Measurements from ENCODE around the gene TPT1.

Gene TPT1

DNA sequence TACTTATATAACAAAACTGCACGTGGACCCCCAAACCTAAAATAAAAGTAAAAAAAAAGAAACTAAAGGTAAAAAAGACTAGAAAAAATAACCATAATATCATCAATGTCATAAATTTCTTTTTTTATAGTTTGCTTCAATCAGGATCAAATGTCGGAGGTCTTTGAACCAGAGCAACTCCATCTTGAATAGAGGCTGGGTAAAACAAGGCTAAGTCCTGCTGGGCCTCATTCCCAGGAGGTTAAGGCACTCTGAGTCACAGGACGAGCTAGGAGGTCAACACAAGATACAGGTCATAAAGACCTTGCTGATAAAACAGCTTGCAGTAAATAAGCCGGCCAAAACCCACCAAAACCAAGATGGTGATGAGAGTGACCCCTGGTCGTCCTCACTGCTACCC is 24.0 kb downstream of the TPT1 start:
- no peak for TF ChIP-seq ZNF335 (tag by site-specific recombination; conservative IDR thresholded peaks at IDR 0.05)
- no peak for TF ChIP-seq ZNF792 (tag by site-specific recombination; IDR thresholded peaks at IDR 0.05)
- TF ChIP-seq ZNF248 (tag by site-specific recombination; IDR thresholded peaks at IDR 0.05), result no peak
- no peak for TF ChIP-seq ZBTB20 (tag by site-specific recombination; IDR thresholded peaks at IDR 0.05)
- no peak for TF ChIP-seq ZNF416 (tag by site-specific recombination; IDR thresholded peaks at IDR 0.05)
- no peak for TF ChIP-seq ZBTB21 (tag by site-specific recombination; IDR thresholded peaks at IDR 0.05)
- no peak for TF ChIP-seq ZNF529 (tag by site-specific recombination; IDR thresholded peaks at IDR 0.05; ENCODE audit: insufficient replicate concordance)
- TF ChIP-seq ZNF132 (tag by site-specific recombination; IDR thresholded peaks at IDR 0.05; ENCODE audit: borderline replicate concordance), result no peak
- TF ChIP-seq, protein P1, sequence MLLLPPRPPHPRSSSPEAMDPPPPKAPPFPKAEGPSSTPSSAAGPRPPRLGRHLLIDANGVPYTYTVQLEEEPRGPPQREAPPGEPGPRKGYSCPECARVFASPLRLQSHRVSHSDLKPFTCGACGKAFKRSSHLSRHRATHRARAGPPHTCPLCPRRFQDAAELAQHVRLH (tag by site-specific recombination; IDR thresholded peaks at IDR 0.05), result no peak
- TF ChIP-seq ZNF473 (tag by site-specific recombination; IDR thresholded peaks at IDR 0.05), result no peak
- no peak for TF ChIP-seq ZNF19 (tag by site-specific recombination; IDR thresholded peaks at IDR 0.05; ENCODE audit: low read depth)
- TF ChIP-seq ZEB2 (tag by site-specific recombination; IDR thresholded peaks at IDR 0.05), result no peak
- TF ChIP-seq ZNF114 (tag by site-specific recombination; IDR thresholded peaks at IDR 0.05), result no peak
- no peak for TF ChIP-seq ZNF433 (tag by site-specific recombination; IDR thresholded peaks at IDR 0.05; ENCODE audit: low read depth)
- no peak for TF ChIP-seq ZNF629 (tag by site-specific recombination; IDR thresholded peaks at IDR 0.05)
- TF ChIP-seq, protein P2, sequence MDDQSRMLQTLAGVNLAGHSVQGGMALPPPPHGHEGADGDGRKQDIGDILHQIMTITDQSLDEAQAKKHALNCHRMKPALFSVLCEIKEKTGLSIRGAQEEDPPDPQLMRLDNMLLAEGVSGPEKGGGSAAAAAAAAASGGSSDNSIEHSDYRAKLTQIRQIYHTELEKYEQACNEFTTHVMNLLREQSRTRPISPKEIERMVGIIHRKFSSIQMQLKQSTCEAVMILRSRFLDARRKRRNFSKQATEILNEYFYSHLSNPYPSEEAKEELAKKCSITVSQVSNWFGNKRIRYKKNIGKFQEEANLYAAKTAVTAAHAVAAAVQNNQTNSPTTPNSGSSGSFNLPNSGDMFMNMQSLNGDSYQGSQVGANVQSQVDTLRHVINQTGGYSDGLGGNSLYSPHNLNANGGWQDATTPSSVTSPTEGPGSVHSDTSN (CRISPR knock-in tag; IDR thresholded peaks at IDR 0.05), result no peak
- no peak for TF ChIP-seq ZNF768 (tag by site-specific recombination; IDR thresholded peaks at IDR 0.05)
- TF ChIP-seq ZFP41 (tag by site-specific recombination; IDR thresholded peaks at IDR 0.05; ENCODE audit: borderline replicate concordance), result no peak
- TF ChIP-seq MYNN (tag by site-specific recombination; IDR thresholded peaks at IDR 0.05; ENCODE audit: borderline replicate concordance), result no peak
- Histone ChIP-seq H3K4me3 (ENCODE audit: low read depth, low read length) (no peak overlapping the region), H3K36me3 (ENCODE audit: control insufficient read depth in 2 of 2, insufficient read depth in 1 of 2, low read length in 2 of 2) (no peaks in the 10 kb centered on the region), H3K27ac (ENCODE audit: extremely low read depth, low read depth, low read length) (no peak overlapping the region), H3K9me3 (ENCODE audit: control insufficient read depth, insufficient read depth, low read depth, low read length) (no peaks in the 10 kb centered on the region), H3K4me1 (ENCODE audit: control insufficient read depth, insufficient read depth, low read length) (no peaks in the 10 kb centered on the region)
- CTCF ChIA-PET, result interaction anchor here (1.0 kb wide), 1 partner anchor 270 kb away, joined by 3 read pairs; no protein-coding TSS in a partner anchor
- POLR2A ChIA-PET, result interaction anchor here (0.6 kb wide), 1 partner anchor 17 kb away, joined by 4 read pairs; no protein-coding TSS in a partner anchor

DNA sequence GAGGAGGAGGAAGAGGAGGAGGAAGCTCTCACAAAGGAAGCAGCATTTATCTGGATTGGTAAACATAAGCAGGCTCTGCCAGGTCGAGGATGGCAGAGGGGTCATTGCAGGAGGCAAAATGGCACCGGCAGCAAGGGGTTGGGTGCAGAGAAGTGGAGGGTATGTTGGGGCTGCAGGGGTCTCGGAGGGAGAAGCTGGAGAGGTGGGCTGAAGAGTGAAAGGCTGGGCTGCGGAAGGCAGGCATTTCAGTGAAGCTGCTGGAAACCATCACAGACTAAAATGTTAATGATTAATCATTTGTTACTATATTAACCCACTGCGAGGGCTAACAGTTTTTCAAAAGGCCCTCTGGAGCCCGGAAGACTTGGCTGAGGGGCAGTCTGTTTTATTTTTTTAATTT is 24.6 kb downstream of the TPT1 start:
- H3K4me1 ChIP-seq (ENCODE audit: control insufficient read depth, insufficient read depth, low read length), result no peaks in the 10 kb centered on the region
- ChIA-PET CTCF (interaction anchor here (0.8 to 1.0 kb wide), 2 partner anchors 35 to 269 kb away, joined by 3 to 5 read pairs; no protein-coding TSS in a partner anchor), POLR2A (interaction anchor here (0.6 kb wide), 1 partner anchor 17 kb away, joined by 4 read pairs; no protein-coding TSS in a partner anchor)
- TF ChIP-seq ZNF510 (tag by site-specific recombination; IDR thresholded peaks at IDR 0.05; ENCODE audit: insufficient replicate concordance) (no peak), ZNF837 (tag by site-specific recombination; IDR thresholded peaks at IDR 0.05) (no peak), ZNF600 (tag by site-specific recombination; IDR thresholded peaks at IDR 0.05) (no peak), ZNF37A (tag by site-specific recombination; IDR thresholded peaks at IDR 0.05) (no peak), ZNF2 (tag by site-specific recombination; IDR thresholded peaks at IDR 0.05) (no peak), ZNF157 (tag by site-specific recombination; IDR thresholded peaks at IDR 0.05) (no peak), ZNF843 (tag by site-specific recombination; IDR thresholded peaks at IDR 0.05) (no peak), ZXDB (tag by site-specific recombination; IDR thresholded peaks at IDR 0.05) (no peak), ZNF274 (IDR thresholded peaks at IDR 0.05; ENCODE audit: low read length) (no peak), ZNF274 (tag by site-specific recombination; IDR thresholded peaks at IDR 0.05; ENCODE audit: borderline replicate concordance) (no peak)
- TF ChIP-seq, protein P3, sequence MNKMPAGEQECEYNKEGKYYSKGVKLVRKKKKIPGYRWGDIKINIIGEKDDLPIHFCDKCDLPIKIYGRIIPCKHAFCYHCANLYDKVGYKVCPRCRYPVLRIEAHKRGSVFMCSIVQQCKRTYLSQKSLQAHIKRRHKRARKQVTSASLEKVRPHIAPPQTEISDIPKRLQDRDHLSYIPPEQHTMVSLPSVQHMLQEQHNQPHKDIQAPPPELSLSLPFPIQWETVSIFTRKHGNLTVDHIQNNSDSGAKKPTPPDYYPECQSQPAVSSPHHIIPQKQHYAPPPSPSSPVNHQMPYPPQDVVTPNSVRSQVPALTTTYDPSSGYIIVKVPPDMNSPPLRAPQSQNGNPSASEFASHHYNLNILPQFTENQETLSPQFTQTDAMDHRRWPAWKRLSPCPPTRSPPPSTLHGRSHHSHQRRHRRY (tag by site-specific recombination; IDR thresholded peaks at IDR 0.05), result no peak
- TF ChIP-seq, protein P4, sequence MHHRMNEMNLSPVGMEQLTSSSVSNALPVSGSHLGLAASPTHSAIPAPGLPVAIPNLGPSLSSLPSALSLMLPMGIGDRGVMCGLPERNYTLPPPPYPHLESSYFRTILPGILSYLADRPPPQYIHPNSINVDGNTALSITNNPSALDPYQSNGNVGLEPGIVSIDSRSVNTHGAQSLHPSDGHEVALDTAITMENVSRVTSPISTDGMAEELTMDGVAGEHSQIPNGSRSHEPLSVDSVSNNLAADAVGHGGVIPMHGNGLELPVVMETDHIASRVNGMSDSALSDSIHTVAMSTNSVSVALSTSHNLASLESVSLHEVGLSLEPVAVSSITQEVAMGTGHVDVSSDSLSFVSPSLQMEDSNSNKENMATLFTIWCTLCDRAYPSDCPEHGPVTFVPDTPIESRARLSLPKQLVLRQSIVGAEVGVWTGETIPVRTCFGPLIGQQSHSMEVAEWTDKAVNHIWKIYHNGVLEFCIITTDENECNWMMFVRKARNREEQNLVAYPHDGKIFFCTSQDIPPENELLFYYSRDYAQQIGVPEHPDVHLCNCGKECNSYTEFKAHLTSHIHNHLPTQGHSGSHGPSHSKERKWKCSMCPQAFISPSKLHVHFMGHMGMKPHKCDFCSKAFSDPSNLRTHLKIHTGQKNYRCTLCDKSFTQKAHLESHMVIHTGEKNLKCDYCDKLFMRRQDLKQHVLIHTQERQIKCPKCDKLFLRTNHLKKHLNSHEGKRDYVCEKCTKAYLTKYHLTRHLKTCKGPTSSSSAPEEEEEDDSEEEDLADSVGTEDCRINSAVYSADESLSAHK (tag by site-specific recombination; IDR thresholded peaks at IDR 0.05), result no peak
- TF ChIP-seq, protein P1 (tag by site-specific recombination; IDR thresholded peaks at IDR 0.05), result no peak
- H3K36me3 ChIP-seq (ENCODE audit: control insufficient read depth in 2 of 2, insufficient read depth in 1 of 2, low read length in 2 of 2), result no peaks in the 10 kb centered on the region
- H3K4me3 ChIP-seq (ENCODE audit: low read depth, low read length), result no peak overlapping the region
- no peaks in the 10 kb centered on the region for H3K9me3 ChIP-seq (ENCODE audit: control insufficient read depth, insufficient read depth, low read depth, low read length)
- H3K27ac ChIP-seq (ENCODE audit: extremely low read depth, low read depth, low read length), result no peak overlapping the region
